Measurements from ENCODE around the gene SPEF1.

DNA sequence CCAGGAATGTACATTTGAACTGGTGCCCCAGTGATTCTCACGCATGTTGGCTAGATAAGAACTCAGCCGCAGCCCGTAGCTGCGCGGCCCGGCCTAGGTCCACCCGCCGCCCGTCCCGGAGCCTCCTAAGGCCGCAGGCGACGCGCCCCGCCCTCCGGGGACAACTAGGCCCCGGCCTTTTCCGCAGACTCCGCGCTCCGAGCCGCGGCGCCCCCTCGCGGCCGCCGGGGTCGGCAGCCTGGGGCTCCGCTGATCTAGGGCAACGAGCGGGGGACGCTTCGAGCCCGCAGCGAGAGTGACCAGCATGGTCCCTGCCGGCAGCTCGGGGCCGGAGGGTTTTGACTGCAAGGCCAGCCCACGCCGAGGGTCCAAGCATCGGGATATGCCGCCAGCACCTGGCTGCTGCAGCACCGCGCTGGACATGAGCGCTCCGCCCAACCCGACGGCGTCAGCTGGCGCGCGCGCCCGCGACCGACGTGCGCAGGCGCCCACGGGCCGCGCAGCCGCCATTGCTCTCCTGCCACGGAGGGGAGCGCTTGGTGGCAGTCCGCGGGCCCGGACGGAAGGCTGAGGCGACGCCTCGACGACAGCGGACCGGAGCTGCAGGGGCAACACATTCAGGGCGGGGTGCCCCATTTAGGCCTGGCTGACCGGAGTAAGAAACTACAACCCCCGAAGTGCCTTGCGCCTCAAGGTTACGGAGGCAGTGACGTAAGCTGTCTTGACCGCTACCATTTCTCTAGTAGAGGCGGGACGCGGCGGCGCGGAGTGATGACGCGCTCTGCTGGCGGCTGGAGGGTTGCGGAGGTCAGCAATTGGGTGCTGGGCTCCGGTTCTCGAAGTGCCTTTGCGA, 39.0 kb upstream of the SPEF1 start, which contains the start of gene AP5S1:
- TF ChIP-seq, protein P1, sequence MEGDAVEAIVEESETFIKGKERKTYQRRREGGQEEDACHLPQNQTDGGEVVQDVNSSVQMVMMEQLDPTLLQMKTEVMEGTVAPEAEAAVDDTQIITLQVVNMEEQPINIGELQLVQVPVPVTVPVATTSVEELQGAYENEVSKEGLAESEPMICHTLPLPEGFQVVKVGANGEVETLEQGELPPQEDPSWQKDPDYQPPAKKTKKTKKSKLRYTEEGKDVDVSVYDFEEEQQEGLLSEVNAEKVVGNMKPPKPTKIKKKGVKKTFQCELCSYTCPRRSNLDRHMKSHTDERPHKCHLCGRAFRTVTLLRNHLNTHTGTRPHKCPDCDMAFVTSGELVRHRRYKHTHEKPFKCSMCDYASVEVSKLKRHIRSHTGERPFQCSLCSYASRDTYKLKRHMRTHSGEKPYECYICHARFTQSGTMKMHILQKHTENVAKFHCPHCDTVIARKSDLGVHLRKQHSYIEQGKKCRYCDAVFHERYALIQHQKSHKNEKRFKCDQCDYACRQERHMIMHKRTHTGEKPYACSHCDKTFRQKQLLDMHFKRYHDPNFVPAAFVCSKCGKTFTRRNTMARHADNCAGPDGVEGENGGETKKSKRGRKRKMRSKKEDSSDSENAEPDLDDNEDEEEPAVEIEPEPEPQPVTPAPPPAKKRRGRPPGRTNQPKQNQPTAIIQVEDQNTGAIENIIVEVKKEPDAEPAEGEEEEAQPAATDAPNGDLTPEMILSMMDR (IDR thresholded peaks at IDR 0.05): peak; percentile 98 to 100 (median 100)
- peak in 1 of 2 donors; percentile 79 for TF ChIP-seq POLR2A (IDR thresholded peaks at IDR 0.05)
